Stimulated activated effector memory CD8-positive, alpha-beta T cell treated with anti-CD3 and anti-CD28 coated beads, Interleukin-12 subunit alpha, Interleukin-12 subunit beta, amount 100 ng/mL, for 72 hours (primary cell): Measurements from ENCODE around the gene H19.

Source experiments
- ATAC-seq: fragments of 150-1000 bp; cut with Tn5 transposase; 2 replicates; pipeline ENCODE4 v1.10.0; 2021
- DNase-seq, 2 donors: peaks; one replicate each; pipeline ENCODE4 v3.0.0; 2021 to 2022; ENCODE audit warnings: low spot score in 2 of 2
- H3K27ac Mint-ChIP-seq: one replicate; pipeline ENCODE4 v1.8.0; 2022; ENCODE audit warnings: mild to moderate bottlenecking, mixed read lengths
- H3K36me3 Mint-ChIP-seq: one replicate; pipeline ENCODE4 v1.8.0; 2022; ENCODE audit warnings: mild to moderate bottlenecking, mixed read lengths
- H3K4me1 Mint-ChIP-seq: one replicate; pipeline ENCODE4 v1.8.0; 2022; ENCODE audit warnings: mixed read lengths
- H3K4me3 Mint-ChIP-seq: one replicate; pipeline ENCODE4 v1.8.0; 2022; ENCODE audit warnings: mild to moderate bottlenecking, mixed read lengths
- H3K9me3 Mint-ChIP-seq: one replicate; pipeline ENCODE4 v1.8.0; 2022; ENCODE audit warnings: mixed read lengths

H19 gene

GRCh38 chr11:1992111-1992510 is 5.5 kb downstream of the H19 start:
- Mint-ChIP-seq H3K4me3 (no peak overlapping the region), H3K9me3 (no peaks in the 10 kb centered on the region), H3K4me1 (no peaks in the 10 kb centered on the region), H3K27ac (no peak overlapping the region), H3K36me3 (no peaks in the 10 kb centered on the region)
- DNase-seq (no peak), ATAC-seq (no peak)

GRCh38 chr11:1990872-1991578 is 6.6 kb downstream of the H19 start:
- Mint-ChIP-seq H3K4me1 (no peaks in the 10 kb centered on the region), H3K4me3 (no peak overlapping the region), H3K9me3 (no peaks in the 10 kb centered on the region), H3K36me3 (no peaks in the 10 kb centered on the region), H3K27ac (no peak overlapping the region)
- DNase-seq, result no peak
- ATAC-seq, result no peak

- no peak overlapping the region for H3K4me3 Mint-ChIP-seq
- DNase-seq (no peak), ATAC-seq (no peak)
- no peak overlapping the region for H3K27ac Mint-ChIP-seq
- H3K9me3 Mint-ChIP-seq, result no peaks in the 10 kb centered on the region
- no peaks in the 10 kb centered on the region for H3K4me1 Mint-ChIP-seq
- H3K36me3 Mint-ChIP-seq, result no peaks in the 10 kb centered on the region
These were observed 7.7 kb downstream of the H19 start for GRCh38 chr11:1989953-1990352.

GRCh38 chr11:1988667-1989317 is 8.8 kb downstream of the H19 start:
- ATAC-seq (no peak), DNase-seq (peak in 1 of 2 donors; percentile 26)

GRCh38 chr11:1988174-1988573 is 9.5 kb downstream of the H19 start:
- Mint-ChIP-seq H3K4me1 (no peaks in the 10 kb centered on the region), H3K27ac (no peak overlapping the region), H3K9me3 (no peaks in the 10 kb centered on the region), H3K36me3 (no peaks in the 10 kb centered on the region), H3K4me3 (no peak overlapping the region)
- ATAC-seq (no peak), DNase-seq (no peak)

More at GRCh38 chr11:1988667-1989317, 8.8 kb downstream of the H19 start:
- no peaks in the 10 kb centered on the region for H3K4me1 Mint-ChIP-seq
- H3K27ac Mint-ChIP-seq, result no peak overlapping the region
- no peaks in the 10 kb centered on the region for H3K9me3 Mint-ChIP-seq
- H3K4me3 Mint-ChIP-seq, result no peak overlapping the region
- no peaks in the 10 kb centered on the region for H3K36me3 Mint-ChIP-seq

- Mint-ChIP-seq H3K9me3 (no peaks in the 10 kb centered on the region), H3K36me3 (no peaks in the 10 kb centered on the region), H3K4me1 (no peaks in the 10 kb centered on the region), H3K4me3 (no peak overlapping the region), H3K27ac (no peak overlapping the region)
- DNase-seq (no peak), ATAC-seq (no peak)
These were observed 10.6 kb downstream of the H19 start for GRCh38 chr11:1987024-1987423.

- Mint-ChIP-seq H3K4me1 (no peaks in the 10 kb centered on the region), H3K9me3 (no peaks in the 10 kb centered on the region), H3K27ac (no peak overlapping the region), H3K36me3 (no peaks in the 10 kb centered on the region), H3K4me3 (no peak overlapping the region)
- ATAC-seq (no peak), DNase-seq (peak in 1 of 2 donors; percentile 22)
These were observed 14.1 kb downstream of the H19 start for GRCh38 chr11:1983601-1983961.

- Mint-ChIP-seq H3K4me1 (no peaks in the 10 kb centered on the region), H3K27ac (no peak overlapping the region), H3K36me3 (no peaks in the 10 kb centered on the region), H3K4me3 (no peak overlapping the region), H3K9me3 (no peaks in the 10 kb centered on the region)
- no peak for DNase-seq
- ATAC-seq, result no peak
These were observed 14.6 kb downstream of the H19 start for GRCh38 chr11:1982873-1983600.

- no peak overlapping the region for H3K4me3 Mint-ChIP-seq
- ATAC-seq (no peak), DNase-seq (peak in 1 of 2 donors; percentile 4)
- no peaks in the 10 kb centered on the region for H3K4me1 Mint-ChIP-seq
- no peak overlapping the region for H3K27ac Mint-ChIP-seq
- H3K36me3 Mint-ChIP-seq, result no peaks in the 10 kb centered on the region
- H3K9me3 Mint-ChIP-seq, result no peaks in the 10 kb centered on the region
These were observed 18.0 kb downstream of the H19 start for GRCh38 chr11:1979607-1980006.

GRCh38 chr11:1978720-1979473 is 18.7 kb downstream of the H19 start:
- Mint-ChIP-seq H3K36me3 (no peaks in the 10 kb centered on the region), H3K4me1 (no peaks in the 10 kb centered on the region), H3K9me3 (no peaks in the 10 kb centered on the region), H3K4me3 (no peak overlapping the region), H3K27ac (no peak overlapping the region)
- ATAC-seq, result peak; percentile 45
- DNase-seq, result peak in 1 of 2 donors; percentile 10

GRCh38 chr11:1975185-1975584 is 22.5 kb downstream of the H19 start:
- Mint-ChIP-seq H3K27ac (no peak overlapping the region), H3K4me3 (no peak overlapping the region), H3K36me3 (no peaks in the 10 kb centered on the region), H3K9me3 (no peaks in the 10 kb centered on the region), H3K4me1 (no peaks in the 10 kb centered on the region)
- DNase-seq, result no peak
- no peak for ATAC-seq

GRCh38 chr11:1970956-1971355 is 26.7 kb downstream of the H19 start:
- ATAC-seq, result no peak
- Mint-ChIP-seq H3K27ac (no peak overlapping the region), H3K4me3 (no peak overlapping the region), H3K4me1 (no peaks in the 10 kb centered on the region), H3K36me3 (no peaks in the 10 kb centered on the region), H3K9me3 (no peaks in the 10 kb centered on the region)
- DNase-seq, result peak in 1 of 2 donors; percentile 10

GRCh38 chr11:1969776-1970175 is 27.9 kb downstream of the H19 start:
- ATAC-seq (no peak), DNase-seq (no peak)
- no peaks in the 10 kb centered on the region for H3K36me3 Mint-ChIP-seq
- H3K4me1 Mint-ChIP-seq, result no peaks in the 10 kb centered on the region
- no peak overlapping the region for H3K4me3 Mint-ChIP-seq
- H3K27ac Mint-ChIP-seq, result no peak overlapping the region
- H3K9me3 Mint-ChIP-seq, result no peaks in the 10 kb centered on the region

- Mint-ChIP-seq H3K9me3 (no peaks in the 10 kb centered on the region), H3K4me1 (no peaks in the 10 kb centered on the region), H3K27ac (no peak overlapping the region), H3K4me3 (no peak overlapping the region), H3K36me3 (no peaks in the 10 kb centered on the region)
- ATAC-seq (no peak), DNase-seq (no peak)
These were observed 28.6 kb downstream of the H19 start for GRCh38 chr11:1969035-1969434.

GRCh38 chr11:1968454-1969002 is 29.1 kb downstream of the H19 start:
- Mint-ChIP-seq H3K4me1 (no peaks in the 10 kb centered on the region), H3K36me3 (no peaks in the 10 kb centered on the region)
- ATAC-seq, result no peak

More at GRCh38 chr11:1968454-1969002, 29.1 kb downstream of the H19 start:
- no peak overlapping the region for H3K27ac Mint-ChIP-seq
- no peak overlapping the region for H3K4me3 Mint-ChIP-seq
- peak in 1 of 2 donors; percentile 25 for DNase-seq
- no peaks in the 10 kb centered on the region for H3K9me3 Mint-ChIP-seq
